Neural progenitor cell (in vitro differentiated cells): Measurements from ENCODE around the gene PITRM1.

Experiments used
- EZH2 ChIP-seq: fragments of 200-600 bp; sonication (generic); IDR thresholded peaks from 2 replicates; pipeline ENCODE4 v1.6.1; 2017; ENCODE audit warnings: antibody characterized with exemption, mild to moderate bottlenecking, moderate library complexity
- EZH2phosphoT487 ChIP-seq: fragments of 200-600 bp; sonication (generic); IDR thresholded peaks from 2 replicates; pipeline ENCODE4 v1.6.1; 2017; ENCODE audit warnings: antibody characterized with exemption
- TF ChIP-seq, protein P1 (sequence below): fragments of 200-600 bp; sonication (generic); IDR thresholded peaks from 2 replicates; pipeline ENCODE4 v1.5.1; 2017; ENCODE audit warnings: antibody characterized with exemption, mild to moderate bottlenecking

DNA sequence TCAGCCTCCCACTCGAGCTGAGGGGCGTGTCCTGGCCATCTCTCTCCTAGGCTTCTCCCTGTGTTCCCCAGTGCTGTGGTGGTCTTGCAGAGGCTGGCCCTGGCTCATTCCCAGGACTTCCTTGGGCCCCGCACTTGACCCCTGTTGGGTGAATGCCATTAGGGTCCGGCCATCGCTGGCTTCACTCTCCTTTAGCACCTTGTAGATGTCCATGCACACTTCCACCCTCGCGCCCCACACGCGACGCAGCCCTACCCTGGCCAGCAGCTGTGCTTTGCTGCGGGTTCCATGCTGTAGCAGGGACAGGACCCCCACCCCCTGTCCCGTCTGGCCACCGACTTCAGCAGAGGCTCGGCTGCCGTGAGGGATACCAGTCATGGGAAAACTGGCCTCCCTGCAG is 46.3 kb downstream of the PITRM1 start:
- TF ChIP-seq, protein P1, sequence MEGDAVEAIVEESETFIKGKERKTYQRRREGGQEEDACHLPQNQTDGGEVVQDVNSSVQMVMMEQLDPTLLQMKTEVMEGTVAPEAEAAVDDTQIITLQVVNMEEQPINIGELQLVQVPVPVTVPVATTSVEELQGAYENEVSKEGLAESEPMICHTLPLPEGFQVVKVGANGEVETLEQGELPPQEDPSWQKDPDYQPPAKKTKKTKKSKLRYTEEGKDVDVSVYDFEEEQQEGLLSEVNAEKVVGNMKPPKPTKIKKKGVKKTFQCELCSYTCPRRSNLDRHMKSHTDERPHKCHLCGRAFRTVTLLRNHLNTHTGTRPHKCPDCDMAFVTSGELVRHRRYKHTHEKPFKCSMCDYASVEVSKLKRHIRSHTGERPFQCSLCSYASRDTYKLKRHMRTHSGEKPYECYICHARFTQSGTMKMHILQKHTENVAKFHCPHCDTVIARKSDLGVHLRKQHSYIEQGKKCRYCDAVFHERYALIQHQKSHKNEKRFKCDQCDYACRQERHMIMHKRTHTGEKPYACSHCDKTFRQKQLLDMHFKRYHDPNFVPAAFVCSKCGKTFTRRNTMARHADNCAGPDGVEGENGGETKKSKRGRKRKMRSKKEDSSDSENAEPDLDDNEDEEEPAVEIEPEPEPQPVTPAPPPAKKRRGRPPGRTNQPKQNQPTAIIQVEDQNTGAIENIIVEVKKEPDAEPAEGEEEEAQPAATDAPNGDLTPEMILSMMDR: no peak
- TF ChIP-seq EZH2phosphoT487: no peak
- TF ChIP-seq EZH2: no peak
